LoVo (cell line): ENCODE results near the gene SCUBE3.

Experiments
- DNase-seq: peaks from one replicate; pipeline ENCODE4 v3.0.0-alpha.2; 2016; ENCODE audit warnings: low spot score

SCUBE3 gene

DNA sequence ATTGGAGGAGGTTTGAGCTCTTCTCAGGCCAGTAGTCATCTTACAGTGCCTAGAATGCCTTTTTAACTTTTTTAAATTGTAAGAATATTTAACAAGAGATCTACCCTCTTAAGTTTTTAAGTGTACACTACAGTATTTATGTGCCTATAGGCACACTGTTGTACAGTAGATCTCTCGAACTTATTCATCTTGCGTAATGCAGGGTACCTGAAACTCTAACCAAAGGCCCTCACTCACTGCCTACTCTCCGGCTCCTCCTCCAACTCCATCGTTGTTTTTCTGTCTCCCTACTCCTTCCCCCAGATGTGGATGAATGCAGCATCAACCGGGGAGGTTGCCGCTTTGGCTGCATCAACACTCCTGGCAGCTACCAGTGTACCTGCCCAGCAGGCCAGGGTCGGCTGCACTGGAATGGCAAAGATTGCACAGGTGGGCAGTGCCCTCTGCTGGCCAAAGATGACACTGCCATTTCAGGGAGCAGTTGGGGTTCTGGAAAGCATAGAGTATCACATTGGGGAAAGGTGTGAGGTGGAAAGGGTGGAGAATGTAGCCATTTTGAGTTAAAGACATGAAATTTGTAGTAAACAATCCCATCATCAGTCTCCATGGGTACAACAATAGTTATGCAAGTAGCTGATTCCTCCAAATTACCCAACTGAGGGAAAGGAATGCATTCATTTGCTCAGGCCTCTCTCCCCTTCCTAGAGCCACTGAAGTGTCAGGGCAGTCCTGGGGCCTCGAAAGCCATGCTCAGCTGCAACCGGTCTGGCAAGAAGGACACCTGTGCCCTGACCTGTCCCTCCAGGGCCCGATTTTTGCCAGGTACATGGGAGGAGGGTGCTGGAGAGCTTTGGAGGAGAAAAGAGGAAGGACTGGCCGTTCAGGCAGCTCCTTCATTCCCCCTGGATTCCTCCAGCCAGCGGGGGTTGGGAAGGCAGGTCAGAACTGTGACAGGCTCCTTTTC lies 27.4 kb downstream of the SCUBE3 start:
- DNase-seq = peak; percentile 47

DNA sequence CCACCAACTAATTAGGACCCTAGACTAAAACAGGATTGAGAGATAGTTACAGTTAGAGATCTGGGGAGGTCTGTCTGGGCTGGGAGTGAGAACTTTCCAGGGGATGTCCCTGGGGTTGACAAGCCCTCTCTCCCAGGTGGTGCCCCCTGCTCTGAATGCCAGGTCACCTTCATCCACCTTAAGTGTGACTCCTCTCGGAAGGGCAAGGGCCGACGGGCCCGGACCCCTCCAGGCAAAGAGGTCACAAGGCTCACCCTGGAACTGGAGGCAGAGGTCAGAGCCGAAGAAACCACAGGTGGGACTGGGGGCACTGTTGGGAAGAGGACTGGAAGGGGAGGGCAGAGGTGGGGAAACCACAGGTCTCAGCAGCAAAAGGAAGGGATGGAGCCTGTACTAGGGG lies 28.7 kb downstream of the SCUBE3 start:
- no peak for DNase-seq

DNA sequence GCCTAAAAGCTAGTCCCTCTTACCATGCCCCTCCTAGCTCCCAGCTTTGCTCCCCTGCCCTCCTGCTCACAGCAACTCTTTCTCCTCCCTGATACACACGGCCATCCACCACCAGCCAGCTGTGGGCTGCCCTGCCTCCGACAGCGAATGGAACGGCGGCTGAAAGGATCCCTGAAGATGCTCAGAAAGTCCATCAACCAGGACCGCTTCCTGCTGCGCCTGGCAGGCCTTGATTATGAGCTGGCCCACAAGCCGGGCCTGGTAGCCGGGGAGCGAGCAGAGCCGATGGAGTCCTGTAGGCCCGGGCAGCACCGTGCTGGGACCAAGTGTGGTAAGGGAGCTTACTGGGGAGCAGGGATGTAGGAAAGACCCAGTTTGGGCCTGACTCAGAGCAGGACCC lies 29.1 kb downstream of the SCUBE3 start:
- no peak for DNase-seq

DNA sequence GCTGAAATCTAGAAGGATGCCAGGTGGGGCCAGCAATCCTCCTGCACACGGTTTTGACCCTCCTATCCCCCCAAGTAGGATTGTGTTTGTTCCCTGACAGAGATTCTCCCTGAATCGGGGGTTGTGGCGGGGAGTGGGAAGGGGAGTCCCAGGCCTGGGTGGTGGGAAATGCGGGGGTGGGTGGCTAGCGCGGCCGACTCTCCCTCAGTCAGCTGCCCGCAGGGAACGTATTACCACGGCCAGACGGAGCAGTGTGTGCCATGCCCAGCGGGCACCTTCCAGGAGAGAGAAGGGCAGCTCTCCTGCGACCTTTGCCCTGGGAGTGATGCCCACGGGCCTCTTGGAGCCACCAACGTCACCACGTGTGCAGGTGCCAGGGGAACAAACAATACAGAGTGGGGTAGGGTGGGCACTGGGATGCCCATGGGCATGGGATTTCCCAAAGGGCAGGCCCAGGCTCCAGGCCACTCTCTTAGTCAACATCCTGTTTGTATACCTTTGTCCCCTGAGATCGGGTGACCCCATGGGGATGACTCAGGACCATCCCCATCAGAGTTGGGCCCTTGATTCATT lies 29.7 kb downstream of the SCUBE3 start:
- DNase-seq = no peak

DNA sequence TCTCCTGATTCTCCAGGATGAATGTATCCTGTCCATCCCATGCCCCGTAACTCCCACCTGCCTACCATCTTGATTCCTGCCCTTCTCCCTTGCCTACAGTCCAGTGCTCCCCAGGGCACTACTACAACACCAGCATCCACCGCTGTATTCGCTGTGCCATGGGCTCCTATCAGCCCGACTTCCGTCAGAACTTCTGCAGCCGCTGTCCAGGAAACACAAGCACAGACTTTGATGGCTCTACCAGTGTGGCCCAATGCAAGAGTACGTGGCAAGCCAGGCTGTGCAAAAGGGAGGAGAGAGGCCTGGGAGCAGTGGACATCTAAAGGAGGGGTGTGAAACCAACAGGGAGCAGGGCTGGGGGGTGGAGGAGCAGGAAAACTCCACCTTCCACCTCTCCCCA lies 30.8 kb downstream of the SCUBE3 start:
- DNase-seq = no peak

DNA sequence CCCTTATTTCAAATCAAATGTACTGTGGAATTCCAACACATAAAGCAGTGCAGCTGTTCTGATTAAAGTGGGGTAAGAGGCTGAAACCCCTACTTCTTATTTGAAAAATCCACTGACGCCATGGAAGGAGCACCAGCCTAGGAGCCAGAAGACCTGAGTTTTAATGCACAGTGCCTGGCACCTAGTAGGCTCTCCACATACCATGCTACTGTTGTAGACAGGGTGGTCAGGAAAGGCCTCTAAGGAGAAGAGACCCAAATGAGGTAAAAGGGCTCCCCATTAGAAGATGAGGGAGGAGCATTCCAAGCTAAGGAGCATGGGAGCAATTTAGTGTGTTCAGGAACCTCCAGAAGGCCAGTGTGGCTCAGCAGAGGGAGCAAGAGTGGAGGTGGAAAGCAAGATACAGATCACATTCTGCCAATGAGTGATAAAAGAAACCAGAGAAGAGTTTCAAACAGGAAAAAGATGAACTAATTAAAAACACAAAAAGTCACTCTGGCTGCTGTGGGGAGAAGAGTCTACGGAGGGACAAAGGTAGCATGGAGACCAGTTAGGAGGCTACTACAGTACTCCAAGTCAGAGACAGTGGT lies 34.0 kb downstream of the SCUBE3 start:
- no peak for DNase-seq

DNA sequence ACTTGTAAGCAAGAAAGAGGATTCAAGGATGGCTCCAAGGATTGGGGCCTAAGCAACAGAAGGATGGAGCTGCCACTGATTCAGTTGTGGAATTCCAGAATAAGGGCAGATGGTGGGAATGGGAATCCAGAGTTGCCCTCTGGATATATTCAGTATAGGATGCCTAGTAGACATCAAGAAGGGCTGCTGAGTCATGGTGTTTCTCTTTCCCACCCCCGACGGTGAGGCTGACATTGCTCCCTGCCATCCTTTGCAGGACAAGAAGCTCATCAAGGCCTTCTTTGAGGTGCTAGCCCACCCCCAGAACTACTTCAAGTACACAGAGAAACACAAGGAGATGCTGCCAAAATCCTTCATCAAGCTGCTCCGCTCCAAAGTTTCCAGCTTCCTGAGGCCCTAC lies 34.5 kb downstream of the SCUBE3 start:
- DNase-seq = no peak

DNA sequence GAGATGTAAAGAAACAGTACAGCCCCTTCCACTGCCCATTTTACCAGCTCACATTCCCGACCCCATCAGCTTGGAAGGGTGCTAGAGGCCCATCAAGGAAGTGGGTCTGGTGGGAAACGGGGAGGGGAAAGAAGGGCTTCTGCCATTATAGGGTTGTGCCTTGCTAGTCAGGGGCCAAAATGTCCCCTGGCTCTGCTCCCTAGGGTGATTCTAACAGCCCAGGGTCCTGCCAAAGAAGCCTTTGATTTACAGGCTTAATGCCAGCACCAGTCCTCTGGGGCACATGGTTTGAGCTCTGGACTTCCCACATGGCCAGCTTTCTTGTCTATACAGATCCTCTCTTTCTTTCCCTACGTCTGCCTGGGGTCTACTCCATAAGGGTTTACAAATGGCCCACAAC lies 35.2 kb downstream of the SCUBE3 start:
- no peak for DNase-seq

DNA sequence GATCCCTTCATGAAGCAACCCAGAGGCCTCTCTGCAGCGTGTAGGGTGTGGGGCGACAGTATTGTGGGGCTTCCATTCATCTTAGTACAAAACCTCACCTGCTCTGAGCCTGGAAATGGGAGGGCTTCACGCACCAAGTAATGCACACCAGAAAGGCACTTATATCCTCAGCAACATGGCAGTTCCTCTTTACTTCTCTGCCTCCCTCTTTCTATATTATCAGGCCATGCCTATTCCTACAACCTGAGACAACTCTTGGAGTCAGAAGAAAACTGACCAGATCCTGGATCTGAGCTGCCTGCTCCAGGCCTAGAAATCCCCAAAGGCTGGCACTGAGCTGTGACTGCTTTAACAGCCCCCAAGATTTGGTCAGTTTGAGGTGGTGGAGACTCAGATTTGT lies 38.2 kb downstream of the SCUBE3 start:
- DNase-seq = no peak

DNA sequence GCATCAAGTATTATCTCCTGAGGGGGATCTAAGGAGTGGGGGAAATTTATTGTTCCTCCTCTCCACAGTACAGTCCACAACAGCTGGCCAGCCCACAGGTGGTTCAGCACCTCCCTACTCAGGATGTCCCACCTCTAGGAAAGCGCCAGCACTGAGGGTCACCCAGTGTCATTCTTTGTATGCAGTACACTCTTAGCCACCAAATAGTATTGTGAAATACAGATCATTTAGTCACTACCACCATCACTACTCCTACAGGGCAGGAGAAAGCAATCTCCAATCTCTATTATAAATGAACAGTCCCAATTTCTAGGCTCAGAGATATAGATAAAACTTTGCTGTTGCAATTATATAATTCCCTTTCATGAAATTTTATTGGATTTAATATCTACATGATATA lies 39.5 kb downstream of the SCUBE3 start:
- DNase-seq = no peak

DNA sequence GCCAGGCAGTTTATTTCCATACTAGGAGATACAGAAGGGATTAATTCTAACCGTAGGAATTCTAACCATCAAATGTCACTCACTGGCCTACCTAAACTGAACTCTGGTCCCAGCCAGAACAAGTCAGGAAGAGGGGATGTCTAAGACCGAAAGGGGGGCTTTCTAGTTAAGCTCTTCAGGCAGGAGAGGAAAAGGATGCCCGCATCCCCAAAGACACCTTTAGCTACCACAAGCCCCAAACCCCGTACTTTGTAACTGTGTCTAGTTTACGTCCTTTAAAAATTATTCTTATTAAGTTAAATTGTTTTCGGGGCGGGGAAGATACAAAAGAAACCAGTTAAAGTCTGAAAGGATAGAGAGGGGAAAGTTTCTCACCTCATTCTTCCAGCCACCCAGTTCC lies 44.6 kb downstream of the SCUBE3 start:
- no peak for DNase-seq

DNA sequence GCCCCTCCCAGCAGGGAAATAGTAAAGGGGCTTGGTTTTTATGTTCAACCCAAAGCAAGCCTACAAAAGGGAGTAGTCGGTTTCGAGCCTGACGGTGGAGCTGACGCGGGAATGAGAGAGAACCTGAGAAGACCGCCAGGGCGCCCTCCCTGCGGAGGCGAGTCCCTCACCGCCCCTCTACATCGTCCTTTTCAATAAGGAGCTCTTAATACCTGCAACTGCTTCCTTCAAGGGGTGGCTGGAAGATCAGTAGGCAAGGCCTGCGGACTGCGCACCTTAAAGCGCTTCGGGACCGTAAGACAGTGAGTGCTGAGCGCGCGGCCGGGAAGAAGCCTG lies 45.1 kb downstream of the SCUBE3 start:
- DNase-seq = no peak

DNA sequence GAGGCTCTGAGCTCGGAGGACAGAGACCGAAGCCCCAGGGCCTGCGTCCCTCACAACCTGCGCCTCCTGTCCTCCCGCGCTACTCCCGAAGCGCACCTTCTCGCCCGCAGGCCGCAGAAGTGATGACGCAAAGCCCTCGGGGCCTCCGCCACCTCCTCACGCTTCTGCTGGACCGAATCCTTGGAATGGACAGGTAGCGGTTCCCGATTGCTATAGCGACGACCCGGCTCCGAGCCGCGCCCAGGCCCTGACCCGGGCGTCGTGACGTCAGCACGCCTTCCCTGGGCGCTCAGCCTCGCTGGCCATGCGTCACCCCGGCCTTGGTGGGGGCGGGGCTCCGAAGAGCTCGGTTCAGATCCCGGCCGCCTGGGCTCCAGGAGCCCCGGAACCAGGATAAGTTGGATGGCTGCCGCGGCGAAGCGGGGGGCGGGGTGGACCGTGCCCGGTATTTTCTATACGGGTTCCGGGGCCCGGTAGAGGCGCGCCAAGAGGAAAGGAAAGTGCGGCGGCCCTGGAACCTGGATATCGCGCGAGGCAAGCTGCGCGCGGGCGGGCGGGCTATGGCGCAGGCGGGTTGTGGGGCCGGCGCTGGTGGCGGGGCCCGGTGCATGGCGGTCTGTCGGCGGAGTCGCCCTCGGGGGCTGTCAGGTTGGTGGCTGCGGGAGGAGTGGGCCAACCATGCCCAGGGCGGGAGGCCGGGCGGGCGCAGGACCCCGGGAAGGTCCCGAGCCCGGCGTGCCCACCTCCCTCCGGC lies 45.6 kb downstream of the SCUBE3 start, which contains the start of gene ZNF76:
Gene ZNF76, plus strand, starts transcription at position 542 of the 754 bp plus-strand sequence. CDS start 21,417 bp downstream, outside the sequence.
- DNase-seq = peak; percentile 98

DNA sequence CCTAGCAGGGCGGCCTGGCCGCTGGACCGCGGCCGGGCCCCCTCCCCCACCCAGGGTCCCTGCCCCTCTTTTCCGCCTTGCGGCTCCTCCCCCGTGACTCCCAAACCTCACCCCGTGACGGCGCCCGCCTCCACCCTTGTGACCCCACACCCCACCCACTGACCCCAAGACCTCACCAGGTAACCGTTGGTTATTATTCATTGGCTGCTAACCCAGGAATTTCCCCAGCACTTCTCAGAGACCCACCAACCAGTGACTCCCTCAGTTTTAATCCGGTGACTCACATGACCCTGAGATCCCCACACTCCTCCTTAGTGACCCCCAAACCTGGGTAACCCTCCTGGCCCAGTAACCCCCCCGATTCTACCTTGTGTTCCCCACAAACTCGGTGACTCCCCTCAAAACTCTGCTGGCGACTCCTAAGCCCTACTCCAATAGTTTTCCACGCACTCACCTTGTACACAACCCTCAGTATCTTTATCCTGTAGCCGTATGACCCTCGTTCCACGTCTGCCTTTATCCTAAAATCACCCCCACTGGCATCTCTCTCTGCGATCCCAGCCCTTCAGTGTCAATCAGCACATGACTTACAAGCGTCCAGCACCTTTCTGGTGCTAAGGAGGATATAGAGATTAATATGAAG lies 46.3 kb downstream of the SCUBE3 start:
- peak; percentile 66 for DNase-seq

DNA sequence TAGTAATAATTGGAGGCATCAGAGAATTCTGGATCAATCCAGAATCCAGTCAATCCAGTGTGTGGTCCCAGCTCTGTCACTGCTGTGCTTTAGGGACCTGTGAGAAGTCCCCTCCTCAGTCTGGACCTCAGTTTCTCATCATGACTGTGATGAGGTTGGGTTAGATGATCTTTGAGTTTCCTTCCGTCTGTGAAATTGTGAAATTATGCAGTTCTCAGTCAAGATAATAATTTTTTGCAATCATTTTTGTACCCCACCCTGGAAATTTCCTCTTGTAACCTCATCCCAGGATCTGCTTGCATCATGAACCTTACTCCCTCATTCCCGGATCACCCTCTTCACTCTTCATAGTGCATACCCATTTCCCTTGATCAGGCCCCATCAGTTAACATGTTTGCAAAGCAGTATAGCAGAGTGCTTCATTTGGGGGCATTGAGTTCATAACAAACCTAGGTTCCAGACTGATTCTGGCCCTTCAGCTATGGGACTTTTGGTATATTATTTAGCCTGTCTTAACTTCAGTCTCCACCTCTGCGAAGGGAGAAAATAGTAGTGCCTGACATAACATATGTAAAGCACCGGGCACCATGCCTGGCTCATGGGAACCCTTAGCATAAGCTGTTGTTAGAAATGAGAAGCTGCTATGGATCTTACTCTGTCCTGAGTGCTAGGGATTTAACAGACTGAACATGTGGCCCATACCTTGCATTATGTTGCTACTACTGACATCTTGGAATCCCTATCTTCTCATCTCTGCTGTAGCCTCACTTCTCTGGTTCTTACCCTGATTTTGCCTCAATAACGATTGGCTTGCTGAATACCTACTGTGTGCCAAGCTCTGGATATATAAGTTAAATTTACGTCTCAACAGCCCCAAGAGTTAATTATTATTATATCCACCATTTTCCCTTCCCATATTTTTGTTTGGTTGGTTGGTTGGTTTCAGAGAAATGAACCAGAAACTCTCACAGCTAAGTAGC lies 47.1 kb downstream of the SCUBE3 start:
- DNase-seq = no peak

DNA sequence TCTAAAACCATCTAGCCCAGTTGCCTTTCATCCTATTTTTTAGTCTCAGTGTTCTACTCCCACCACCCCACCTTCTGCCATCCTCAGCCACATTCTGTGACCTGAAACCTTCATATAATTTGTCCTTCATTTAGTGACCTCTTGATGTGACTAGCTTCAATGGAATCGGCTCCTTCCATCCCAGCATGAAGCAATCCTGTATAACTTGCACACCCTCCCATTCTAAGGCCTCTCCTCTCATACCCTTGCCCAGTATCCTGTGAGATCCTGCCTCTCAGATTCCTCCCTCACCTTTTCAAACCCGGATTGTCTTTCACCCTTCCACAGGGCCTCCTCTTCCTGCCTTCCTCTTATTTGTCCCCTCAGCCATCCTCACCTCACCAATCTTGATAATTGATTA lies 48.8 kb downstream of the SCUBE3 start:
- no peak for DNase-seq

DNA sequence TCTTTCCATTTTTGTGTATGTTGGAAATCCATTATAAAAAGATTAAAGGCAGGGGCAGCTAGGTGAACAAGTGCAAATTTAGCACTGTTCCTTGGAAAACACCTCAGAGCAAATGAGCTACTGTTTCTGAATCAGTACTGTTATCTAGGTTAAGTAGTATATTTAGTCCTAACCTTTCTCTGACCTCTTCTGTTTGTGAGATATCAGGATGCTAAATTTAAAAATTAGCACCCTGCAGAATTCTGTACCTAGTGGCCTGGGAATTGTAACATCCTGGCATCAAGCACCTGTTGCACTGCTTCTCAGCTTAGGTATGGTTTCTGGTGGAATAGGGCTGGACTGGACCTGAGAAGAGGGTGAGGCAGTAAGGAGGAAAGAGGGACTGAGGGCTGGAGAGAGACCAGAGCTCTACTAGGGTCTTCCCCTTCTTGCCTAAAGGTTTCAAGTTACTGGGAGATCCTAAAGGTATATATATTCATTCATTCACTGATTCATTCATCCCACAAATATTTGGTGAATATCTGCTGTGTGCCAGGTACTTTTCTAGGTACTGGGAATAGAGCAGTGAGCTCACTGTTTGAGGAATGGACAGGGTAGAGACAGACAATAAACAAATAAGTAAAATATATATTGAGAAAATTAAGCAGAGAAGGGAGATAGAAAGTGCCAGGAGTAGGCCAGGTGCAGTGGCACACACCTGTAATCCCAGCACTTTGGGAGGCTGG lies 51.0 kb downstream of the SCUBE3 start:
- DNase-seq = no peak

DNA sequence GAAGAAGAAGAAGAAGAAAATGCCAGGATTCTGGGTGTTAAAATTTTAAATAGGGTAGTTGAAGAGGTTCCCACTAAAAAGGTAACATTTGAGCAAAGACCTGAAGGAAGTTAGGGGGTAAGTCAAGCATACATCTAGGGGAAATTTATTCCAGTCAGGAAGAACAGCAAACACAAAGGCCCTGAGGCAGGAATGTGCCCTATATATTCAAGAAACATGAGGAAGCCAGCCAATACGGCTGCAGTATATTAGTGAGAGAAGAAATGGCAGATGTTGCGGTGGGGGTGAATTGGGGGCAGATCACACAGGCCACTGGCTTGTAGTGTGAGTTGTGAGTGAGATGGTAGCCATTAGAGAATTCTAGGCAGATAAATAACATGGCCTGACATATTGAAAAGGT lies 51.8 kb downstream of the SCUBE3 start:
- no peak for DNase-seq

DNA sequence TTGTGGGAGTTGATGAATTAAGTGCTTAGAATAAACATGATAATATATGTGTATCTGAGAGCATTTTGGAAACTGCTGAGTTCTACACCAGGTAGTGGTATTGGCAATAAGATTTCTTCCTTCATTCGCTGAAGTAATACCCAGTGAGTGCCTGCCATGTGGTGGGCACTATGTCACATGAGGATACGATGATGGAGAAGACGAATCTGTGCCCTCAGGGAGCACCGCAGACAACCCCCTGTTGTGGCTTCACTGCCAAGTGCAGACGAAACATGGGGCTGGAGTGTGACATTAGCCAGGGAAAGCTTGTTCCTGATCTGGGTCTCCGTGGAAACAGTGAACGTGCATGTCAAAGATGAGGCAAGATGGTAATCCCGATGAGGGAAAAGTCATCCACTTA lies 53.7 kb downstream of the SCUBE3 start:
- no peak for DNase-seq

DNA sequence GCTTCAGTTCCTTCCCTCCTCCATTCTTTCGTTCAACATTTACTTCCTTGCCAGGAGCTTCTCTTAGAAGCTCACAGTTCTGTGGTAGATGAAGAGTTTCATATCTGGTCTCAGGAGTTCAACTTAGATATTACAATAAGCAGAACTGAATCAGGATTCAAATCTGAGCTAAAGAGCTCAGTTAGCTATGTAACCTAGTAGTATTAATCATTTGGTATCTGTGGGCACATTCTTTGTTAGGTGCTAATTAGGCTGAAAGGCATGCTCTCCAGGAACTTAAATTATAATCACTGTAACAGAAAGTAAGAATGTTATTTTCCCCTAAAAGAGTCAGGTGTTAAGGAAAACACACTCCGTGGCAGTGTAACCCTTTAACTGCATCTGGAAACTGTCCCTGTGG lies 54.1 kb downstream of the SCUBE3 start:
- no peak for DNase-seq
